ENCODE results near the gene SETD7. TPM values are rescaled to one million over a fixed set of nuclear protein-coding genes. Genes with fewer than 3 reads are reported as not detected.

SETD7 gene
- total RNA-seq, 1 donor from 2014 or later: 44.9 TPM

DNA sequence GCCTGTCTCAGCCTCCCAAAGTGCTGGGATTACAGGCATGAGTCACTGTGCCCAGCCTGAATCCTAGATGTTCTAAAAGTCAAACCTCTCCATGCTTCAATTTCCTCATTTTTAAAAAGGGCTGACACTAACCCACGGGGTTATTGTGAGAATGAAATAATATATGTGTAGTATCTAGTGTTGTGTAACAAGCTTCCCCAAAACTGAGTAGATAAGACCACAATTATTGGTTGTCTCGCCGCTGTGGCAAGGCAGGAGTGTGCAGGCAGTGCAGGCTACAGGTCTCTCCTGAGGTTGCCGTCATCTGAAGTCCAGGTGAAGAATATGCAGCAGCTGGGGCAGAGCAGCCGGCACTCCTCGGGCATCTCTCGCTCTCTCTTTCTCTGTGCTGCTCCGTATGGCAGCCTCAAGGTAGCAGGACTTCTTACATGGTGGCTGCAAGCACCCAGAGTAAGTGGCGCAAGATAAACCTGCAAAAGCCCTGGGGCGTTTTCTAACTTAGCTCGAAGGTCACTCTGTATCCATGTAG is 71.2 kb downstream of the SETD7 start:
- intact Hi-C loops (cut with DNase I): no loop called here
- no peaks in the 10 kb centered on the region for H3K9me3 ChIP-seq
- H3K4me1 ChIP-seq: no peaks in the 10 kb centered on the region
- H3K27me3 ChIP-seq: no peaks in the 10 kb centered on the region
- no peak for TF ChIP-seq CTCF (IDR thresholded peaks at IDR 0.05)
- no peaks in the 10 kb centered on the region for H3K36me3 ChIP-seq
- H3K27ac ChIP-seq: no peak overlapping the region
- no peak overlapping the region for H3K4me3 ChIP-seq
- DNase-seq (no peak), ATAC-seq (peak; percentile 54)

GRCh38 chr4:139483000-139483399 is 73.0 kb downstream of the SETD7 start:
- H3K9me3 ChIP-seq: no peaks in the 10 kb centered on the region
- no peaks in the 10 kb centered on the region for H3K4me1 ChIP-seq
- H3K27ac ChIP-seq: no peak overlapping the region
- TF ChIP-seq CTCF (IDR thresholded peaks at IDR 0.05): no peak
- intact Hi-C loops (cut with DNase I): no loop called here
- ATAC-seq (no peak), DNase-seq (no peak)
- no peak overlapping the region for H3K4me3 ChIP-seq
- no peaks in the 10 kb centered on the region for H3K27me3 ChIP-seq
- H3K36me3 ChIP-seq: no peaks in the 10 kb centered on the region

DNA sequence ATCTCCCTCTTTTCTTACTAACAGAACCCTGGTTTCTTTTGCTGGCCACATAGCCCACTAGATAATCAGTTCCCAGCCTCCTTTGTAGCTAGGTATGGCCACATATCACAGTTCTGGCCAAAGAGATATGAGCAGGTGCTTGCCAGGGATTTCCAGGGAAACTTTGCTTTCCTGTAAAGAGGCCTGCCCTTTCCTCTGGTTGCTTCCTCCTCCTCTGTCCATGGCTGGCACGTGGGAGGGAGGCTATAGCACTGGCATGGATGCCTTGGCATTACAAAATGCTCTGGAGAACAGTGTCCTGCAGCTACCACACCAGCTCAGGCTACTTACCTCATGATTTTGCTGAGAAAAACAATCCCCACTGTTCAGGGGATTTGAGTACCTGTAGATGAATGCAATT is 74.6 kb downstream of the SETD7 start:
- H3K27me3 ChIP-seq: no peaks in the 10 kb centered on the region
- no peaks in the 10 kb centered on the region for H3K4me1 ChIP-seq
- intact Hi-C loops (cut with DNase I): no loop called here
- H3K27ac ChIP-seq: no peak overlapping the region
- no peak for DNase-seq
- H3K36me3 ChIP-seq: no peaks in the 10 kb centered on the region
- H3K9me3 ChIP-seq: no peaks in the 10 kb centered on the region
- ATAC-seq: no peak
- no peak for TF ChIP-seq CTCF (IDR thresholded peaks at IDR 0.05)
- no peak overlapping the region for H3K4me3 ChIP-seq

DNA sequence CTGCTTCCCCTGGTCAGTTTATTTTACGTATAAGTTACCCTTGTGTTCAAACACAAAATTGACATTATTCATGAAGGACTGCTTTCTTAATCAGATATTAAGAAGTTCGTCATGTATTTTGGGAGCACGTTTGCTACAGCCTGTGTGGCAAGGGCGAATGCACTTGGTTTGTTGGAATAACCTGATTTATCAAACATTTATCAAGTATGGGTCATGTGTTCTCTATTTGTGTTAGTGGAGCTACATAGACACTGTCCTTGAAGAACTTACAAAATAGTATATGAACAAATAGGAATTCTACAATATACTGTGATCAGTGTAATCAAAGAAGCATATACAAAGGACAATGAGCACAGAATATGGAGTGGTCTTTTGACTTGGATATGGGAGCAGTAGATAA is 79.7 kb downstream of the SETD7 start:
- no peak for TF ChIP-seq CTCF (IDR thresholded peaks at IDR 0.05)
- ATAC-seq: no peak
- H3K27me3 ChIP-seq: no peaks in the 10 kb centered on the region
- no peaks in the 10 kb centered on the region for H3K9me3 ChIP-seq
- no peak overlapping the region for H3K4me3 ChIP-seq
- DNase-seq: no peak
- no peaks in the 10 kb centered on the region for H3K4me1 ChIP-seq
- H3K36me3 ChIP-seq: peaks cover 13% of the 10 kb centered on the region
- intact Hi-C loops (cut with DNase I): no loop called here
- no peak overlapping the region for H3K27ac ChIP-seq

DNA sequence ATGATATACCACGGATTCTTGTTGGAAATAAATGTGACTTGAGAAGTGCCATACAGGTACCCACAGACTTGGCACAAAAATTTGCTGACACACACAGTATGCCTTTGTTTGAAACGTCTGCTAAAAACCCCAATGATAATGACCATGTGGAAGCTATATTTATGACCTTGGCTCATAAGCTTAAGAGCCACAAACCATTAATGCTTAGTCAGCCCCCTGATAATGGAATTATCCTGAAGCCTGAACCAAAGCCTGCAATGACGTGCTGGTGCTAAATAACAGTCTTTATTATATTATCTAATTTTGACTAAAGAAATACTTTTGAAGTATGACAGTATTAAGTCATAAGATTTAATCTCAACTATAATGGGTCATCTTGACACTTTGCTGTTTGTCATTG is 83.2 kb downstream of the SETD7 start:
- Histone ChIP-seq H3K27me3 (no peaks in the 10 kb centered on the region), H3K36me3 (peaks cover 13% of the 10 kb centered on the region), H3K9me3 (peaks cover 6% of the 10 kb centered on the region), H3K4me1 (no peaks in the 10 kb centered on the region), H3K4me3 (no peak overlapping the region), H3K27ac (no peak overlapping the region)
- intact Hi-C loops (cut with DNase I): no loop called here
- no peak for DNase-seq
- no peak for ATAC-seq
- no peak for TF ChIP-seq CTCF (IDR thresholded peaks at IDR 0.05)
